Nephron (organoid): ENCODE results near the gene LCN9.

Source experiments
- H3K27ac Mint-ChIP-seq, 3 experiments: 2 replicates each; pipeline ENCODE4 v1.8.0; 2020; ENCODE audit warnings: mixed read lengths in 3 of 3, mild to moderate bottlenecking in 2 of 3, moderate library complexity in 1 of 3
- H3K27me3 Mint-ChIP-seq: 2 replicates; pipeline ENCODE4 v1.8.0; 2021; ENCODE audit warnings: low read depth, mild to moderate bottlenecking, moderate library complexity, mixed read lengths
- H3K36me3 Mint-ChIP-seq: 2 replicates; pipeline ENCODE4 v1.8.0; 2020; ENCODE audit warnings: low read depth, mixed read lengths
- H3K4me1 Mint-ChIP-seq: 2 replicates; pipeline ENCODE4 v1.8.0; 2020; ENCODE audit warnings: mixed read lengths
- H3K4me3 Mint-ChIP-seq, 3 experiments: 2 replicates each; pipeline ENCODE4 v1.8.0; 2020; ENCODE audit warnings: mild to moderate bottlenecking in 3 of 3, mixed read lengths in 3 of 3, moderate library complexity in 2 of 3
- H3K9me3 Mint-ChIP-seq: 2 replicates; pipeline ENCODE4 v1.8.0; 2020; ENCODE audit warnings: mixed read lengths
- TF ChIP-seq, protein P1 (sequence below), 3 experiments: fragments of 200-600 bp; sonication (generic); IDR thresholded peaks; one replicate each; pipeline ENCODE4 v1.5.0; 2021; ENCODE audit warnings: antibody characterized with exemption in 3 of 3; ENCODE audit not compliant: unreplicated experiment in 3 of 3

The LCN9 gene

DNA sequence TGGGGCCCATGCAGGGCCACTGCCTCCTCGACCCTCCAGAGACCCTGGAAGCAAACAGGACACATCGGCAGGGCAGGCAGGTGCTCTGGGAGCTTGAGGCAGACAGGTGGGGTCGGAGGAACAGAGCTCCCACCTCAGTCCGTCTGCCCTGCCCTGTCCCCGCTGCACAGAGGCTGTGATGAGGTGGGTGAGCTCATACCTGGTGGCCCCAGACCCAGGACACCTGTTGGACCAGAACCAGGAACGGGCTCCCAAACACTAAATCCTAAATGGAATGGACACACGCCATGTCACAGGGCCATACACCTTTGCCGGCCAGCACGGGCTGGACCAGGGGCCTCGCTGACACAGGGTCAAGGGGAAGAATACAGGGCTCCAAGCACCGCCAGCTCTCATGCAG, 30.7 kb downstream of the LCN9 start:
- TF ChIP-seq, protein P1, sequence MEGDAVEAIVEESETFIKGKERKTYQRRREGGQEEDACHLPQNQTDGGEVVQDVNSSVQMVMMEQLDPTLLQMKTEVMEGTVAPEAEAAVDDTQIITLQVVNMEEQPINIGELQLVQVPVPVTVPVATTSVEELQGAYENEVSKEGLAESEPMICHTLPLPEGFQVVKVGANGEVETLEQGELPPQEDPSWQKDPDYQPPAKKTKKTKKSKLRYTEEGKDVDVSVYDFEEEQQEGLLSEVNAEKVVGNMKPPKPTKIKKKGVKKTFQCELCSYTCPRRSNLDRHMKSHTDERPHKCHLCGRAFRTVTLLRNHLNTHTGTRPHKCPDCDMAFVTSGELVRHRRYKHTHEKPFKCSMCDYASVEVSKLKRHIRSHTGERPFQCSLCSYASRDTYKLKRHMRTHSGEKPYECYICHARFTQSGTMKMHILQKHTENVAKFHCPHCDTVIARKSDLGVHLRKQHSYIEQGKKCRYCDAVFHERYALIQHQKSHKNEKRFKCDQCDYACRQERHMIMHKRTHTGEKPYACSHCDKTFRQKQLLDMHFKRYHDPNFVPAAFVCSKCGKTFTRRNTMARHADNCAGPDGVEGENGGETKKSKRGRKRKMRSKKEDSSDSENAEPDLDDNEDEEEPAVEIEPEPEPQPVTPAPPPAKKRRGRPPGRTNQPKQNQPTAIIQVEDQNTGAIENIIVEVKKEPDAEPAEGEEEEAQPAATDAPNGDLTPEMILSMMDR (IDR thresholded peaks at IDR 0.05; ENCODE audit: unreplicated experiment in 3 of 3), result no peak
- Mint-ChIP-seq H3K27ac (no peak overlapping the region), H3K9me3 (no peaks in the 10 kb centered on the region), H3K27me3 (peaks cover 26% of the 10 kb centered on the region), H3K36me3 (no peaks in the 10 kb centered on the region), H3K4me3 (no peak overlapping the region), H3K4me1 (no peaks in the 10 kb centered on the region)

DNA sequence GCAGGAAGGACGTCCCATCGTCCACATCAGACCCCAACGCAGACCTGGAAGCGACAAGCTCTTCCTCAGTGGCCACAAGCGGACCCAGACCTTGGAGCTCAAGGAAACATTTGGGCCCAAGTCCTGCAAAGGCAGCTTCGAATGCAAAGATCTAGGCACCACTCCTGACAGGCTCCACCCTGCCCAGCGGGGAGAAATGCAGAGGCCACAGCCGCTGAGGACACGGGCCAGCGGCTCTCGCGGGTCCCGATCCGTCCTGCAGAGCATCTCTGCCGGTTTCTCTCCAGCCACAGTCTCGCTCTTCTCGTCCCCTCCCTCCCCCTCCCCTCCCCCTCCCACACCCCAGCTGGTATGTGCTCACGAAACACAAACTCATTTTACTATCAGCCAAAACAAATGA, 31.3 kb downstream of the LCN9 start:
- H3K9me3 Mint-ChIP-seq, result no peaks in the 10 kb centered on the region
- TF ChIP-seq, protein P1 (IDR thresholded peaks at IDR 0.05; ENCODE audit: unreplicated experiment in 3 of 3), result no peak
- H3K36me3 Mint-ChIP-seq, result no peaks in the 10 kb centered on the region
- no peak overlapping the region for H3K27ac Mint-ChIP-seq
- H3K4me3 Mint-ChIP-seq, result no peak overlapping the region
- H3K4me1 Mint-ChIP-seq, result no peaks in the 10 kb centered on the region
- peaks cover 26% of the 10 kb centered on the region for H3K27me3 Mint-ChIP-seq

DNA sequence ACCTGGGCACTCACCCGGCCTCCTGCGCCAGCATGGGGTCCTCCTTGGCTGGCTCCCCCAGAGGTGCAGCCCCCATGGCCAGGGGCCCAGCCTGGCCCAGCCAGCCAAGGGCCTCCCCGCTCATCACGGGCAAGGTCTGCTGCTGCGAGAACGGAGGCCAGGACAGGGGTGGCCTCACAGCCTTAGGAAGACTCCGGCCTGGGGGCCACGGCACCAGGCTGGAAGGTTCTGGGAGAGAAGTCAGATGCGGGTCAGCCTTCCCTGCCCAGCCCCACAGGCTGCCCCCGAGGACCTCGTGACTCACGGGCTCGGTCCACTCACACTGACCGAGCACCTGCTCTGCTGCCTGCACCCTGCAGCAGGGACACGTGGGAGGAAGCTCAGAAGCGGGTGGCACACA, 31.9 kb downstream of the LCN9 start:
- H3K9me3 Mint-ChIP-seq, result no peaks in the 10 kb centered on the region
- TF ChIP-seq, protein P1 (IDR thresholded peaks at IDR 0.05; ENCODE audit: unreplicated experiment in 3 of 3), result no peak
- peaks cover 23% of the 10 kb centered on the region for H3K27me3 Mint-ChIP-seq
- no peak overlapping the region for H3K4me3 Mint-ChIP-seq
- H3K27ac Mint-ChIP-seq, result no peak overlapping the region
- H3K36me3 Mint-ChIP-seq, result no peaks in the 10 kb centered on the region
- H3K4me1 Mint-ChIP-seq, result no peaks in the 10 kb centered on the region

DNA sequence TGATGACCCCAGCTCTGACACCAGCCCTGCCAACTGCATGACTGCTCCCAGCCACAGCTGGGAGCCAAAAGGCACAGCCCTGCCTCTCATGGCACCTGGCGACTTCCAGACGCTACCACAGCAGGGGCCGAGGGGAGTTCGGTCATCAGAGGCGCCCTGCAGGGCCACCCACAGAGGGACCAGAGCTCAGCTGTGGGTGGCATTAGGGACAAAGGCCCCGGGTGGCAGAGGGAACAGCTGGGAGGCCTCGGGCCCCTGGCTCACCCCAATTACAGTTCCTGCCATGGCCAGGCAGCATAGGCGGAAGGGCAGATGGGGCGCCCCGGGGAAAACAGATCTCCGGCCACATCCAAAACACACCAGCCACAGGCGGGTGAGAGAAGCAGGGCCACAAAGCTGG, 32.5 kb downstream of the LCN9 start:
- Mint-ChIP-seq H3K27me3 (peaks cover 21% of the 10 kb centered on the region), H3K27ac (no peak overlapping the region), H3K9me3 (no peaks in the 10 kb centered on the region), H3K36me3 (no peaks in the 10 kb centered on the region), H3K4me1 (no peaks in the 10 kb centered on the region), H3K4me3 (no peak overlapping the region)
- TF ChIP-seq, protein P1 (IDR thresholded peaks at IDR 0.05; ENCODE audit: unreplicated experiment in 3 of 3), result no peak

DNA sequence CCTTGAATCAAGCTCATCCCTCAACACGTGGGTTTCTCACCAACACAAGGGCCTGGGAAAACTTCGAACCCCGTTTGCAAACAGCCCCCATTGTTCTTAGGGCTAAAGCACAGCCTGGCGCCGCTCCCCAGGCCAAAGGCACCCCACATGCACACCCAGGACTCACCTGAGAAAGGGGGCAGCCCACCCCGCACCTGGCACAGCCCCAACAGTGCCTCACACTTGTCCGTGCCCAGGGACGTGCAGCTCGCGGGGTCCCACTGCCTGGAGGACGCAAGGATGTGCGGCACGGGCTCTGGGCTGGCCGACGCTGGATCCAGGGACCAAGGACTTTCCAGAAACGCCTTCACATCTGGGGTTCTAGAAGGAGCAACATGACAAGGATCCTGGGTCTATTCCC, 33.3 kb downstream of the LCN9 start:
- Mint-ChIP-seq H3K9me3 (no peaks in the 10 kb centered on the region), H3K4me1 (no peaks in the 10 kb centered on the region), H3K27me3 (peaks cover 16% of the 10 kb centered on the region), H3K4me3 (no peak overlapping the region), H3K27ac (no peak overlapping the region), H3K36me3 (no peaks in the 10 kb centered on the region)
- TF ChIP-seq, protein P1 (IDR thresholded peaks at IDR 0.05; ENCODE audit: unreplicated experiment in 3 of 3), result no peak

DNA sequence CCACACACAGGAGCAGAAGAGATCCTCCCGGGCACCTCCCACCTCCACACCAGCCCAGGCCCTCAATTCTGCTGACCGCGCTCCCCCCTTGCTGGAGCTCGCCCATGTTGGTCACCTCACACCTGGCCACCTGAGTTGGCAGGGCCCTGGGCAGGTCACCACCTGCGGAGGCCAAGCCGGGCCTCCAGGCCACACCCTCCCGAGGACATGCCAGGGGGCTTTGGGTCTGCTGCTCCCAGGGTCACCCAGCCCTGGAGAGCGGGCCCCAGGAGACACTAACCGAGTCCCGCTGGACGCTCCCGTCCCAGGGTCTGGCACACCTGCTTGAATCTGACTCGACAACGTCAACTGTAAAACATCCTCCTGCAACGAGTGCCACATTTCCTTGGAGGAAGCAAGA, 34.1 kb downstream of the LCN9 start:
- H3K4me3 Mint-ChIP-seq, result no peak overlapping the region
- H3K27ac Mint-ChIP-seq, result no peak overlapping the region
- no peaks in the 10 kb centered on the region for H3K36me3 Mint-ChIP-seq
- H3K4me1 Mint-ChIP-seq, result no peaks in the 10 kb centered on the region
- H3K9me3 Mint-ChIP-seq, result no peaks in the 10 kb centered on the region
- peaks cover 14% of the 10 kb centered on the region for H3K27me3 Mint-ChIP-seq
- TF ChIP-seq, protein P1 (IDR thresholded peaks at IDR 0.05; ENCODE audit: unreplicated experiment in 3 of 3), result no peak
